SH-SY5Y (cell line): ENCODE data around the gene HDHD5.

Source experiments
- GATA2 ChIP-seq: IDR thresholded peaks from 2 replicates; pipeline ENCODE4 v1.6.1; 2011; ENCODE audit warnings: mild to moderate bottlenecking, low read depth, low read length
- GATA3 ChIP-seq: IDR thresholded peaks from 2 replicates; pipeline ENCODE4 v1.6.1; 2011; ENCODE audit warnings: low read depth, mild to moderate bottlenecking, low read length, moderate library complexity

The HDHD5 gene

DNA sequence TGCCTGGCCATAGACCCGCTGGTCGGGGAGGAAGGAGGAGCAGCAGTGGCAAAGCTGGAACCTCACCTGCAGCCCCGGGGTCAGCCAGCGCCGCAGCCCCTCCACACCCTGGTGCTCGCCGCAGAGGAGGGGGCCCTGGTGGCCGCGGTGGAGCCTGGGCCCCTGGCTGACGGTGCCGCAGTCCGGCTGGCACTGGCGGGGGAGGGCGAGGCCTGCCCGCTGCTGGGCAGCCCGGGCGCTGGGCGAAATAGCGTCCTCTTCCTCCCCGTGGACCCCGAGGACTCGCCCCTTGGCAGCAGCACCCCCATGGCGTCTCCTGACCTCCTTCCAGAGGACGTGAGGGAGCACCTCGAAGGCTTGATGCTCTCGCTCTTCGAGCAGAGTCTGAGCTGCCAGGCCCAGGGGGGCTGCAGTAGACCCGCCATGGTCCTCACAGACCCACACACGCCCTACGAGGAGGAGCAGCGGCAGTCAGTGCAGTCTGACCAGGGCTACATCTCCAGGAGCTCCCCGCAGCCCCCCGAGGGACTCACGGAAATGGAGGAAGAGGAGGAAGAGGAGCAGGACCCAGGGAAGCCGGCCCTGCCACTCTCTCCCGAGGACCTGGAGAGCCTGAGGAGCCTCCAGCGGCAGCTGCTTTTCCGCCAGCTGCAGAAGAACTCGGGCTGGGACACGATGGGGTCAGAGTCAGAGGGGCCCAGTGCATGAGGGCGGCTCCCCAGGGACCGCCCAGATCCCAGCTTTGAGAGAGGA is 49.8 kb downstream of the HDHD5 start:
- TF ChIP-seq GATA3 (no peak), GATA2 (no peak)

DNA sequence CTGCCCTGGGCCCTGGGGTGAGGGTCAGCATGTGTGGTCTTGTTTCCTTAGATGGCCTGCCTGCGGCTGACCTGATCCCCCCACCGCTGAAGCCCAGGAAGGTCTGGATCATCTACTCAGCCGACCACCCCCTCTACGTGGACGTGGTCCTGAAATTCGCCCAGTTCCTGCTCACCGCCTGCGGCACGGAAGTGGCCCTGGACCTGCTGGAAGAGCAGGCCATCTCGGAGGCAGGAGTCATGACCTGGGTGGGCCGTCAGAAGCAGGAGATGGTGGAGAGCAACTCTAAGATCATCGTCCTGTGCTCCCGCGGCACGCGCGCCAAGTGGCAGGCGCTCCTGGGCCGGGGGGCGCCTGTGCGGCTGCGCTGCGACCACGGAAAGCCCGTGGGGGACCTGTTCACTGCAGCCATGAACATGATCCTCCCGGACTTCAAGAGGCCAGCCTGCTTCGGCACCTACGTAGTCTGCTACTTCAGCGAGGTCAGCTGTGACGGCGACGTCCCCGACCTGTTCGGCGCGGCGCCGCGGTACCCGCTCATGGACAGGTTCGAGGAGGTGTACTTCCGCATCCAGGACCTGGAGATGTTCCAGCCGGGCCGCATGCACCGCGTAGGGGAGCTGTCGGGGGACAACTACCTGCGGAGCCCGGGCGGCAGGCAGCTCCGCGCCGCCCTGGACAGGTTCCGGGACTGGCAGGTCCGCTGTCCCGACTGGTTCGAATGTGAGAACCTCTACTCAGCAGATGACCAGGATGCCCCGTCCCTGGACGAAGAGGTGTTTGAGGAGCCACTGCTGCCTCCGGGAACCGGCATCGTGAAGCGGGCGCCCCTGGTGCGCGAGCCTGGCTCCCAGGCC is 50.6 kb downstream of the HDHD5 start:
- TF ChIP-seq GATA2: no peak
- TF ChIP-seq GATA3: no peak

DNA sequence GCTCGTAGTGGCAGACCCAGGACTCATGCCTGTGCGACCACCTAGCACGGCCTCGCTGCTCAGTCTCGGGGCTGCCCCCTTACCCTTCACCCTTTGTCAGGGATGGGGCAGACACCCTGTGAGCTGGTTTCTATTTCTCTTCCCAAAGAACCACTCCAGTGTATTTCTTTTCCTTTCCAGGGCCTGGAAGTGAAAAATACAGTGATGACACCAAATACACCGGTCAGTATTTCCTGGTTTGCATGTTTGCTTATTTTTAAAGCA is 51.6 kb downstream of the HDHD5 start:
- TF ChIP-seq GATA2 (no peak), GATA3 (no peak)

DNA sequence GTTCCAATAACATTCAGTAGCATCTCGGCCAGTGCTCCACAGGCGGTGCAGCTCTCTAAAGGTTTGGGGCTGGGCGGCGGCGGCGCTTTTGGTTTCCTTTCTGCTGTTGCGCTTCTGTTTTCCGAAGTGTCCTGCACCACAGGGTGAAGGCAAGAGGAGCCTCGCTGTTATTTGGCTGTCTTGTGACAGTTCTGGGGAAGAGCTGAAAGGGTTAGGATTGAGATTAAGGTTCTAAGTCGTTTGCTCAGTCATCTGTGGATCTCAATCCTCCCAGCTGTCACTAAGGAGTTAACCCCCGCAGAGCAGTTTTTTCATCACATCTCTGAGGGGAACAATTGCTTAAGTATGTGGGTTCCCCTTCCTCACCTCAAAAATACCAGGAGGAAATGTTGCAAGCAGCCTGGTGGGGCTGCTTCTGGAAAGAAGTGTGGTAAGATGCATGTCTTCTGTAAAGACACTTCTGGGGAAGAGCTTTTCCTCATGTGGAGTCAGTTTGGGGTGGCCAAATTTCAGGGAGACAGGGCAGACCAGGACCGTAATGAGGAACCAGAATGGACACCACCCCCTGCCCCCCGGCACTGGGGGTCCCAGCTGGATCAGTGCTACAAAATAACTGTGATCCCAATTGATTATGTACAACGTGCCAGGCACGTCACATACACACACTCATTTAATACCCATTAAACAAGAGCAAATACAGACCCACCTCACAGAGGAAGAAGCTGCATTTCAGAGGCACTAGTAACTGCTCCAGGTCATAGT is 52.1 kb downstream of the HDHD5 start:
- TF ChIP-seq GATA2 (no peak), GATA3 (no peak)

DNA sequence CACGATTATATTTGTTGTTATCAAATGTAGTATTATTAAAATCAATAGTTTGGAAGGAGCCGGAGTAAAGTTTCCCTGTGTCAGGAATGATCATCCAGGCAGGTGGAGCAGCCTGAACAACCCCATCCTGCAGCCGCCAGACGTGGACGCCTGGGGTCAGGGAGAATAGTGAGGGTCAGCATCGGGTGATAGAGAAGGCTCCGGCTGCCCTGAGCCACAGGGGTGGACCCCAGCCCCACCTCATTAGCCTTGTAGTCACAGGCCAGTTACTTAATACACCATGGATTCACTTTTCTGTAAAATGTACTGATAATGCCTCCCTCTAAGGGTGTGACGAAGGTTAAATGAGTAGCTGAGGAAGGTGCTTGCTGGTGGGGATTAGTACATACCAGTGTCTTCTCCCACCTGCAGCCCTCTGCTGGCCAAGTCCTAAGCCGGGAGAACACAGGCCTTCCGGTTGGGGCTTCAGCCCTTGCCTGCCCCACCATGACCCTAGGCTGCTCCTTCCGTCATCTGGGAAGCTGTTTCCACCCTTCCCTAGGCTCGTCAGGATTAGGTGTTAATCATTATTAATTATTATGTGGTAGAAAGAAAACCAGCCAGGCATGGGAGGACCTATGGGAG is 52.8 kb downstream of the HDHD5 start:
- TF ChIP-seq GATA3 (no peak), GATA2 (no peak)

DNA sequence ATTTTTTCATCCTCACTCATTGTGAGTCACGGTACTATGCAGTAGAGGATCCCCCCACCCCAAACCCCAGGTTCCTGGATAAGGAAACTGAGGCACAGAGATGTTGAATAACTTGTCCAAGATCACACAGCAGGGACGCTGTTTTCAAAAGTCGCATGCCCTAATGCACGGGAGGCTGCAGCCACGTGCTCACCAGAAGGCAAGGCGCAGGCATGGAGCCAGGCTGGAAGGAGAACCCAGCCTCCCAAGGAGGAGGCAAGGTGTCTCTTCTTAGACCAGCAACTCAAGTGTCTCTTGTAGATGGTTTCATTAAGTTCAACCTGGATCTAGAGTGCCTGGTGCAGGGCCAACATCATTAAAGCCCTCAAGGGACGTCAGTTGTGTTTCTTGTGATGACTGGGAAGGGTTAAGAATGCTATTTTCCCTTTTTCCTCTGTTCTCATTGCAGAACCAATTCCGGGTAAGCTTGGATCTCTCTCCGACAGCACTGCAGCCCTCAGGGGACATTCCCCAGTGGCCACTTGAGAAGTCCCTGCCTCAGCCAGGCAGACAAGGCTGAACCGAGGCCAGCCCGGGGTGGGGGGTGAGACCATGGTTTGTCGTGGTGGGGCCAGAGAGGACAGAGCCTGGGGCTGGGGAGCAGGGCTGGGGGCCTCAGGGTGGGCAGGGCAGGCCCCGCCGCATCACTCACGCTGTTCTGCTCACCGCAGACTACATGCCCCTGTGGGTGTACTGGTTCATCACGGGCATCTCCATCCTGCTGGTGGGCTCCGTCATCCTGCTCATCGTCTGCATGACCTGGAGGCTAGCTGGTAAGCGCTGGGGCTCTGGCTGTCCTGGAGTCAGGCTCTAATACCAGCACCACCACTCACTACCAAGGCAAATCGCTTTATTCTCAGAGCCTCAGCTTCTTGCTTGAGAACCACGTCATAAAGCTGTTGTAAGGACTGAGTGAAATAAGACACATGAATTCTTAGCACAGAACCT is 53.6 kb downstream of the HDHD5 start:
- TF ChIP-seq GATA2: no peak
- no peak for TF ChIP-seq GATA3

DNA sequence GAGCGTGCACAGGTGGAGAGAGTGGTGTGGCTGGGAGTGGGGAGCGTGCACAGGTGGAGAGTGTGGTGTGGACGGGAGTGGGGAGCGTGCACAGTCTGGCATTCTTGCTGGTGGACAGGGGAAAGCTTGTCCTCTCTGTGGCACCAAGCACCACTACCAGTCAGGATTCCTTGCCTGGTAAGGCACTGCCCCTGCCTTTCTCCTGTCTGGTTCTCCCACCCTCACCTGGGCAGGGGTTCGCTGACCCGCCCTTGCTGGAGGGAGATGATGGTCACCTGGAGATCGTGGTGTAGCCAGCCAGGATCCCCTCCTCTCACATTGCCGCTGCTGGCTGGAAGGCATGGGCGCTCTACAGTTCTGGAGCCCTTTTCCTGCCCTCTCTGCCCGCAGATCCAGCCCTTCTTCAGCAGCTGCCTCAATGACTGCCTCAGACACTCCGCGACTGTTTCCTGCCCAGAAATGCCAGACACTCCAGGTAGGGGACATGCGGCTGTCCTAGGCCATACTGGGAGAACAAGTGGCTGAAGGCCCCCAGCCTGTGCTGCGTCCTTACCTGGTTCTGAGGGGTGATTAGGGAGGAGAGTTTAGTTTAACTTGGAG is 54.6 kb downstream of the HDHD5 start:
- TF ChIP-seq GATA3 (no peak), GATA2 (no peak)

DNA sequence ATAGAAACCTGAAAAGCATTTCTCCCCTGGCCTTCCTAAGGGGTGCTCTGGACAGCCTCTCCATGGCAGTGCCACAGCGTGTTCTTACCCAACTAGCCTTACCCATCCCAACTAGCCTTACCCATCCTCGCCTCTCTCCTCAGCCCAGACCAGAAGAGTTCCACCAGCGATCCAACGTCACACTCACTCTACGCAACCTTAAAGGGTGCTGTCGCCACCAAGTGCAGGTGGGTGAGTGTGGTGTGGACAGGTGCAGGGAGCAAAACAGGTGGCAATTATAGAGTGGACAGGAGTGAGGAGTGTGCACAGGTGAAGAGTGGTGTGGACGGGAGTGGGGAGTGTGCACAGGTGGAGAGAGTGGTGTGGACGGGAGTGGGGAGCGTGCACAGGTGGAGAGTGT is 55.7 kb downstream of the HDHD5 start:
- no peak for TF ChIP-seq GATA2
- TF ChIP-seq GATA3: no peak

DNA sequence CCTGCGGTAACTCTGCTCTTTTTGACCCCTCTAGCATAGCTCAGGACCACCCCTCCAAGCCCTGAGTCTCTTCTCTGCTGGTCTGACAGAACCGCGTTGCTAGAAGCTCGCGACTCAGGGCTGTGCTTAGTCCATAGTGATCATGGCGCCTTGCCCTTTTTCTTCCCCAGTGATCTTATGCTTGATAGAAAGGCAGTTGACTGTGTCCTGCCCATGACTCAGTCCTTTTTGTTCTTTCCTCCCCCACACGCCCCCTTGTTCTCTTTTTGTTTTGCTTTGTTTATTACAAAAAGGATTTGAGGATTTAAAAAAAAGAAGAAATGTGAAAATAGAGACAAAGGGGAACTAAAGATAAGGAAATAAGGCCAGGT is 56.8 kb downstream of the HDHD5 start:
- no peak for TF ChIP-seq GATA2
- no peak for TF ChIP-seq GATA3

DNA sequence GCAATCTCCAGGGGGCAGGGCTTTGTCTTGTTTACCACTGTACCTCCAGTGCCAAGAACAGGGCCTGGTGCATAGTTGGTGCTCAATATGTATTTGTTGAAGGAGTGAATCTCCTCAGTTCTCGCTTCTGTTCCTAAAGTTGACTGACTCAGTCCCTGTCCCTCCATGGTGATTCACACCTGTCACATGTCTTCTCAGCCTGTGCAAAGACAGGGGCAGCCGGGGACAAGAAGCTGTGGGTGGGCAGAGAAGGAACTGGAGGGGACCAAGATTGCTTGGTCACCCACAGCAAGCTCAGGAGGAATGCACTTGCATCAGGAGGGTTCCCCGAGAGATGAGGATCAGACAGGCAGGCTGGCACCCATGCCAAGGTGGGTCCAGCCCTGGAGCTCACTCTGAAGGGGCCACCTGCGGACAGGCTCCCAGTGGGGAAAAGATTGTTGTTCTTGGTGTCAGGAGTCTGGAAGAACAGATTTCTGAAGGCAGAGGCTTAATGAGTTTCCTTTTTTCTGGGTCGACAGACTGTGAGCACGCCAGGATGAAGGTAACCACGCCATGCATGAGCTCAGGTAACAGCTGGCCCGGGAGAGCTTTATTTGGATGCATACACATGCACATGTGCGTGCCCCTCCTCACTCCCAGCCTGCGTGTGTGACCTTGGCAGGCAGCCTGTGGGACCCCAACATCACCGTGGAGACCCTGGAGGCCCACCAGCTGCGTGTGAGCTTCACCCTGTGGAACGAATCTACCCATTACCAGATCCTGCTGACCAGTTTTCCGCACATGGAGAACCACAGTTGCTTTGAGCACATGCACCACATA is 57.4 kb downstream of the HDHD5 start:
- TF ChIP-seq GATA3: no peak
- no peak for TF ChIP-seq GATA2

DNA sequence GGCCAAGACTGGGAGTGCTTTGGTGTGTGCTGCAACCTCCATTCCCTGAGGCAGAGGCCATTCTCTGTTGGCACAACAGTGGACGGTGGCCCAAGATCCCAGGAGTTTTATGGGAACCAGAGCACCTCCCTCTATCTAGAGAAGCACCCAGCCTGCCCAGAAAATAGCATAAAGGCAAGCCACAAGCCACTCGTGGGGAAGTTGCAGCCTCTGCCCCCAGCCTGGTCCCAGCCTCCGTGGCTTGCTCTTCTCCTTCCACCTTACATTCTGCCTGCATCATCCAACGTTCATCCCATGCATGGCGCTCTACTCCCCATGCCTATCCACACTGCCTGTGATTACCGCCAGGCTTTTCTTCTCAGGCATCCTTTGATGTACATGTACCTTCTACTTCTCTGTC is 58.5 kb downstream of the HDHD5 start:
- TF ChIP-seq GATA3 (no peak), GATA2 (no peak)

DNA sequence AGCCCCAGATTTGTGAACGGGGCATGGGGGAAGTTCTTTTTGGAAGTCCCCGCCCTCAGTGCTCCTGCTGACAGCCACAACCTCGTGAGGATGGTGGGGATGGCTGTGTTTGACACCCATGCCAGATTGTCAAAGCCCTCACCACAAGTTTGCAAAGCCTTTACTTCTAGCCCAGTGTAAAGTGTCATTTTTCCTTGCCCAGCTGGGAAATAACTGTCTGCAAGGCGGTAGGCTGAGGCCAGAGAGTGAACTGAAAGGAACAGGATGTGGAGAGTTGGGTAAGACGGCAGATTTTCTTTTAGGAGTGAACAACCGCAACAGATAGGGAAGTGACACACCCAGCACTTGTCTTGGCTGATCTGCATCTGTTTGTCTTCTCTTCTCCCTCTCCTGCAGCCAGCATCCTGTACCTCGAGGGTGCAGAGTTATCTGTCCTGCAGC is 60.7 kb downstream of the HDHD5 start:
- TF ChIP-seq GATA3 (no peak), GATA2 (no peak)

DNA sequence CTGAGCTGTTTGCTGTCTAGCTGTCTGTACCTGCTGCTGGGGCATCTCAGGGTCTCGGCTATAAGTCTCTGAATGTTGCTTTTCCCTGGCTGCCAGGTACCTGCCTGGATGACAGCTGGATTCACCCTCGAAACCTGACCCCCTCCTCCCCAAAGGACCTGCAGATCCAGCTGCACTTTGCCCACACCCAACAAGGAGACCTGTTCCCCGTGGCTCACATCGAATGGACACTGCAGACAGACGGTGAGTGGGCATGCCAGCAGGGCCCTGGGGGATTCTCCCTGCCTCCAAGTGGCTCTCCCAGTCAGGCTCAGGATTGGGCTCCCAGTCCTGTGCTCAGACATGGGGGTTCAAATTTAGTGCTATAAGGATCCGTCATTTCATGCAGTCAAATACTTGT is 61.4 kb downstream of the HDHD5 start:
- TF ChIP-seq GATA2: no peak
- TF ChIP-seq GATA3: no peak
